GM13977 (cell line): ENCODE results near the gene PTPRQ.

ENCODE experiments used
- DNase-seq: peaks from one replicate; pipeline ENCODE4 v3.0.0; 2012; ENCODE audit warnings: low spot score
- in situ Hi-C: fragments of 300-500 bp; cut with MboI; formaldehyde crosslinking; loops from one replicate; pipeline ENCODE4 v1.12.0; 2022; ENCODE audit warnings: low sequenced_read_pairs, low pct_unique_long_range_greater_than_20kb, mixed read lengths, inconsistent platforms; ENCODE audit not compliant: unreplicated experiment
- TF ChIP-seq, protein P1 (sequence below): IDR thresholded peaks from 2 replicates; pipeline ENCODE4 v1.5.1; 2012; ENCODE audit warnings: mild to moderate bottlenecking, control low read depth; ENCODE audit not compliant: insufficient read depth; ENCODE audit errors: extremely low read depth, missing control alignments

Gene PTPRQ

GRCh38 chr12:80620281-80620680 lies 176.2 kb downstream of the PTPRQ start:
- TF ChIP-seq, protein P1, sequence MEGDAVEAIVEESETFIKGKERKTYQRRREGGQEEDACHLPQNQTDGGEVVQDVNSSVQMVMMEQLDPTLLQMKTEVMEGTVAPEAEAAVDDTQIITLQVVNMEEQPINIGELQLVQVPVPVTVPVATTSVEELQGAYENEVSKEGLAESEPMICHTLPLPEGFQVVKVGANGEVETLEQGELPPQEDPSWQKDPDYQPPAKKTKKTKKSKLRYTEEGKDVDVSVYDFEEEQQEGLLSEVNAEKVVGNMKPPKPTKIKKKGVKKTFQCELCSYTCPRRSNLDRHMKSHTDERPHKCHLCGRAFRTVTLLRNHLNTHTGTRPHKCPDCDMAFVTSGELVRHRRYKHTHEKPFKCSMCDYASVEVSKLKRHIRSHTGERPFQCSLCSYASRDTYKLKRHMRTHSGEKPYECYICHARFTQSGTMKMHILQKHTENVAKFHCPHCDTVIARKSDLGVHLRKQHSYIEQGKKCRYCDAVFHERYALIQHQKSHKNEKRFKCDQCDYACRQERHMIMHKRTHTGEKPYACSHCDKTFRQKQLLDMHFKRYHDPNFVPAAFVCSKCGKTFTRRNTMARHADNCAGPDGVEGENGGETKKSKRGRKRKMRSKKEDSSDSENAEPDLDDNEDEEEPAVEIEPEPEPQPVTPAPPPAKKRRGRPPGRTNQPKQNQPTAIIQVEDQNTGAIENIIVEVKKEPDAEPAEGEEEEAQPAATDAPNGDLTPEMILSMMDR: no peak
- in situ Hi-C loops: no loop called here

DNA sequence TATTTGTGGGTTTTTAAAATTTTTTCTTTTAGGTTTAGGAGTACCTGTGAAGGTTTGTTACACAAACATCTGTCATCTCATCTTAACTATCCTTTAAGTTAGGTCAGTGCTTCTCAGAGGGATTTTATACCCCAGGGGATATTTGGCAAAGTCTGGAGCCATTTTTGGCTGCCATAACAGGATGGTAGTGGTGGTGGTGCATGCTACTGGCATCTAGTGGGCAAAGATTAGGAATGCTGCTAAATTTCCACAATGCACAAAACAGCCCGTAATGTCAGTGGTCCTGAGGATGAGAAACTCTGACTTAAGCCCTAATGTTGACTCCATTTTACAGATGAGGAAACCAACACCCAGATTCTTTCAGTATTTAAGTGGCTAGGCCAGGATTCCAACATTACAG lies 178.2 kb downstream of the PTPRQ start:
- in situ Hi-C loops: no loop called here
- TF ChIP-seq, protein P1: no peak
- no peak for DNase-seq

More at GRCh38 chr12:80620281-80620680, 176.2 kb downstream of the PTPRQ start:
- no peak for DNase-seq

DNA sequence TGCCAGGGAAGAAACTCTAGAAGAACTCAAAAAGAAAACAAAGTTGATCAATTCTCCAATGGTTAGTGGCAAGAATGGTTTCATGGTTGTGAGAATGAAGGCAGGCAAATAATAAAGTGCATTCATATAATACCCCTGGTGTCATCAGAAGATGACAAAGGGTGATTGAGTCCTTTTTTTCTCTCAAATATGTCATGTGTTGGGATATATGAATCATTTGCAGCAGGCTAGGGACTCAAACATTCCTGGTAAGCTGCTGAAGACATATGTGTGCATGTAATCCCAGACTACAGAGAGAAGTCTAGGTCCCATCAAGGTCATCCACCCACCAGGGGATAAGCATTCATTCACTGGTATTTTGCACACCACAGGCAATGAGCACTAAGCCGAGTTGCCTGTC lies 181.0 kb downstream of the PTPRQ start:
- in situ Hi-C loops: no loop called here
- no peak for DNase-seq
- TF ChIP-seq, protein P1: no peak

GRCh38 chr12:80625901-80626300 lies 181.9 kb downstream of the PTPRQ start:
- TF ChIP-seq, protein P1: no peak
- DNase-seq: no peak
- in situ Hi-C loops: no loop called here

DNA sequence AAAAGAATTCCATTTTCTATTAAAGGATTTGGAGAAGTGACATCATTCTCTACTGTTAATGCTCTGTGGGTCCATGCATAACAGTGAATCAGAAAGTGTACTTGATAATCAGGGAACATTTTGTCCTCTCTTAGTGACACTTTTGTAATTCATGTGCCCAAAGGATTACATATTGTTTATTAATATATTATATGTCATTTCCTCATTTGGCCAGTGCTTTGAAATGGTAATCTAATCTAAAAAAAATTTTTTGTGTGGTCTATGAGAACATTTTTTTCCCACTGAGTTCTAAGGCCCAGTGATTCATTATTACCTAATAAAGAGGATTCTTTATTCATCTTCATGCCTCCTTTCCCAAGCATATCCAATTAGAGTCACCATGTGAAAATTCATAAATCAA lies 183.7 kb downstream of the PTPRQ start:
- TF ChIP-seq, protein P1: no peak
- in situ Hi-C loops: no loop called here
- DNase-seq: no peak

DNA sequence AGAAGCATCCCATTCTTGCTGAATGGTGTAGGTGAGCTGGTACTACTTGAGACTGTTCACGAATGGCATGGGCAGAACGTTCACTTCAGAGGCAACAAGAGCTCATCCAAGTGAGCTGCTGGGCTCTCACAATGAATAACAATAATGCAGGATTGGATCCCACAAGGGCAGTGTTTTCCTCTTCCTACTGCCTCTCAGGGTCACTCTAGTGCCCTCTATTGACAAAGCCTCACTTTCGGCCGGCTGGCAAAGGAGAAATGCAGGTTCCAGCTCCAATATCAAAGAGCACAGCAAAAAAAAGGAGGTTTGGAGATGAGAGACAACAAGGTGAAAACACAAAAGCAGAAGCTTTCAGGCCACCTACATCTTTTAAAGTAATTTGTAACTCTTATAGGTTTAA lies 188.8 kb downstream of the PTPRQ start:
- in situ Hi-C loops: no loop called here
- no peak for DNase-seq

More for the DNA sequence above, 188.8 kb downstream of the PTPRQ start:
- TF ChIP-seq, protein P1: peak; percentile 48
